ENCODE results near the gene ID2. TPM values are rescaled to one million over a fixed set of nuclear protein-coding genes. Genes with fewer than 3 reads are reported as not detected.

ID2 gene
- total and polyA plus RNA-seq, 4 donors, result 149 to 488 (median 245) TPM

DNA sequence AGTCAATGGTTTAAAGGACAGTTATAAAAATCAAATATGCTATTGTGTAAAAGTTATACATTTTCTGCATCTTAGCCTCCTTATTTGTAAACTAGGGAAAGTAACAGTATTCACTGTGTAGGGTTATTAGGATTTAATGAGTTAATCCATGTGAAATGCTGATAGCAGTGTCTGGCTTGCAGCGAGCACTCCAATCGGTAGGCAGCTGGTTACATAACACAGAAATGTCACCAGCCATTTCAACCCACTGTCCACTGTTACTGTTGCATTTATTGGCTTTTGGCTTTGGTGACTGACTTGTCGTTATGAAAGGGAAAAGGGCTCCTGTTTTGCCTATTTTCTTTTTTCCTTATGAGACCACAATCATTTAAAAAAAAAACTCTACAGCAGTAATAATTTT lies 38.9 kb downstream of the ID2 start:
- TF ChIP-seq GABPA (IDR thresholded peaks at IDR 0.05 in 1 of 2, conservative IDR thresholded peaks at IDR 0.05 in 1 of 2), result no peak
- no peak for TF ChIP-seq RXRA (IDR thresholded peaks at IDR 0.05)
- TF ChIP-seq EGR1 (IDR thresholded peaks at IDR 0.05; ENCODE audit: low read depth in 2 of 2), result no peak
- TF ChIP-seq, protein P1, sequence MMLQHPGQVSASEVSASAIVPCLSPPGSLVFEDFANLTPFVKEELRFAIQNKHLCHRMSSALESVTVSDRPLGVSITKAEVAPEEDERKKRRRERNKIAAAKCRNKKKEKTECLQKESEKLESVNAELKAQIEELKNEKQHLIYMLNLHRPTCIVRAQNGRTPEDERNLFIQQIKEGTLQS (IDR thresholded peaks at IDR 0.05), result no peak
- TF ChIP-seq, protein P2, sequence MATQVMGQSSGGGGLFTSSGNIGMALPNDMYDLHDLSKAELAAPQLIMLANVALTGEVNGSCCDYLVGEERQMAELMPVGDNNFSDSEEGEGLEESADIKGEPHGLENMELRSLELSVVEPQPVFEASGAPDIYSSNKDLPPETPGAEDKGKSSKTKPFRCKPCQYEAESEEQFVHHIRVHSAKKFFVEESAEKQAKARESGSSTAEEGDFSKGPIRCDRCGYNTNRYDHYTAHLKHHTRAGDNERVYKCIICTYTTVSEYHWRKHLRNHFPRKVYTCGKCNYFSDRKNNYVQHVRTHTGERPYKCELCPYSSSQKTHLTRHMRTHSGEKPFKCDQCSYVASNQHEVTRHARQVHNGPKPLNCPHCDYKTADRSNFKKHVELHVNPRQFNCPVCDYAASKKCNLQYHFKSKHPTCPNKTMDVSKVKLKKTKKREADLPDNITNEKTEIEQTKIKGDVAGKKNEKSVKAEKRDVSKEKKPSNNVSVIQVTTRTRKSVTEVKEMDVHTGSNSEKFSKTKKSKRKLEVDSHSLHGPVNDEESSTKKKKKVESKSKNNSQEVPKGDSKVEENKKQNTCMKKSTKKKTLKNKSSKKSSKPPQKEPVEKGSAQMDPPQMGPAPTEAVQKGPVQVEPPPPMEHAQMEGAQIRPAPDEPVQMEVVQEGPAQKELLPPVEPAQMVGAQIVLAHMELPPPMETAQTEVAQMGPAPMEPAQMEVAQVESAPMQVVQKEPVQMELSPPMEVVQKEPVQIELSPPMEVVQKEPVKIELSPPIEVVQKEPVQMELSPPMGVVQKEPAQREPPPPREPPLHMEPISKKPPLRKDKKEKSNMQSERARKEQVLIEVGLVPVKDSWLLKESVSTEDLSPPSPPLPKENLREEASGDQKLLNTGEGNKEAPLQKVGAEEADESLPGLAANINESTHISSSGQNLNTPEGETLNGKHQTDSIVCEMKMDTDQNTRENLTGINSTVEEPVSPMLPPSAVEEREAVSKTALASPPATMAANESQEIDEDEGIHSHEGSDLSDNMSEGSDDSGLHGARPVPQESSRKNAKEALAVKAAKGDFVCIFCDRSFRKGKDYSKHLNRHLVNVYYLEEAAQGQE (IDR thresholded peaks at IDR 0.05), result no peak
- TF ChIP-seq HNF4A (conservative IDR thresholded peaks at IDR 0.05), result no peak
- TF ChIP-seq YY1 (IDR thresholded peaks at IDR 0.05), result no peak
- TF ChIP-seq TAF1 (conservative IDR thresholded peaks at IDR 0.05), result no peak
- TF ChIP-seq JUND (IDR thresholded peaks at IDR 0.05), result no peak
- TF ChIP-seq, protein P3, sequence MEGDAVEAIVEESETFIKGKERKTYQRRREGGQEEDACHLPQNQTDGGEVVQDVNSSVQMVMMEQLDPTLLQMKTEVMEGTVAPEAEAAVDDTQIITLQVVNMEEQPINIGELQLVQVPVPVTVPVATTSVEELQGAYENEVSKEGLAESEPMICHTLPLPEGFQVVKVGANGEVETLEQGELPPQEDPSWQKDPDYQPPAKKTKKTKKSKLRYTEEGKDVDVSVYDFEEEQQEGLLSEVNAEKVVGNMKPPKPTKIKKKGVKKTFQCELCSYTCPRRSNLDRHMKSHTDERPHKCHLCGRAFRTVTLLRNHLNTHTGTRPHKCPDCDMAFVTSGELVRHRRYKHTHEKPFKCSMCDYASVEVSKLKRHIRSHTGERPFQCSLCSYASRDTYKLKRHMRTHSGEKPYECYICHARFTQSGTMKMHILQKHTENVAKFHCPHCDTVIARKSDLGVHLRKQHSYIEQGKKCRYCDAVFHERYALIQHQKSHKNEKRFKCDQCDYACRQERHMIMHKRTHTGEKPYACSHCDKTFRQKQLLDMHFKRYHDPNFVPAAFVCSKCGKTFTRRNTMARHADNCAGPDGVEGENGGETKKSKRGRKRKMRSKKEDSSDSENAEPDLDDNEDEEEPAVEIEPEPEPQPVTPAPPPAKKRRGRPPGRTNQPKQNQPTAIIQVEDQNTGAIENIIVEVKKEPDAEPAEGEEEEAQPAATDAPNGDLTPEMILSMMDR (IDR thresholded peaks at IDR 0.05; ENCODE audit: low read depth, low read length, missing input control), result no peak
- TF ChIP-seq, protein P4, sequence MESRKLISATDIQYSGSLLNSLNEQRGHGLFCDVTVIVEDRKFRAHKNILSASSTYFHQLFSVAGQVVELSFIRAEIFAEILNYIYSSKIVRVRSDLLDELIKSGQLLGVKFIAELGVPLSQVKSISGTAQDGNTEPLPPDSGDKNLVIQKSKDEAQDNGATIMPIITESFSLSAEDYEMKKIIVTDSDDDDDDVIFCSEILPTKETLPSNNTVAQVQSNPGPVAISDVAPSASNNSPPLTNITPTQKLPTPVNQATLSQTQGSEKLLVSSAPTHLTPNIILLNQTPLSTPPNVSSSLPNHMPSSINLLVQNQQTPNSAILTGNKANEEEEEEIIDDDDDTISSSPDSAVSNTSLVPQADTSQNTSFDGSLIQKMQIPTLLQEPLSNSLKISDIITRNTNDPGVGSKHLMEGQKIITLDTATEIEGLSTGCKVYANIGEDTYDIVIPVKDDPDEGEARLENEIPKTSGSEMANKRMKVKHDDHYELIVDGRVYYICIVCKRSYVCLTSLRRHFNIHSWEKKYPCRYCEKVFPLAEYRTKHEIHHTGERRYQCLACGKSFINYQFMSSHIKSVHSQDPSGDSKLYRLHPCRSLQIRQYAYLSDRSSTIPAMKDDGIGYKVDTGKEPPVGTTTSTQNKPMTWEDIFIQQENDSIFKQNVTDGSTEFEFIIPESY (IDR thresholded peaks at IDR 0.05), result no peak
- no peak for TF ChIP-seq NR2F2 (IDR thresholded peaks at IDR 0.05)
- no peak overlapping the region for H3K9ac ChIP-seq (ENCODE audit: low read depth in 1 of 2, low read length in 2 of 2)
- H3K27me3 ChIP-seq (ENCODE audit: control insufficient read depth in 4 of 4, insufficient read depth in 4 of 4, low read length in 3 of 4), result peaks cover 0 to 3% (median 0%) of the 10 kb centered on the region in 4 donors
- no peaks in the 10 kb centered on the region for H3K4me1 ChIP-seq (ENCODE audit: control insufficient read depth in 4 of 4, insufficient read depth in 4 of 4, low read length in 3 of 4)
- H3K36me3 ChIP-seq (ENCODE audit: control insufficient read depth in 4 of 4, insufficient read depth in 3 of 4, low read depth in 1 of 4, low read length in 3 of 4), result no peaks in the 10 kb centered on the region
- no peak for DNase-seq (ENCODE audit: low spot score)
- no peaks in the 10 kb centered on the region for H3K9me3 ChIP-seq (ENCODE audit: control insufficient read depth in 4 of 4, low read length in 3 of 4)
- WGBS, result 42% methylated on average over 3 of the region's 3 CpGs
- H3K4me3 ChIP-seq (ENCODE audit: low read depth in 1 of 3, low read length in 3 of 3), result no peak overlapping the region
- H3K27ac ChIP-seq (ENCODE audit: low read depth in 1 of 2, low read length in 2 of 2), result no peak overlapping the region

DNA sequence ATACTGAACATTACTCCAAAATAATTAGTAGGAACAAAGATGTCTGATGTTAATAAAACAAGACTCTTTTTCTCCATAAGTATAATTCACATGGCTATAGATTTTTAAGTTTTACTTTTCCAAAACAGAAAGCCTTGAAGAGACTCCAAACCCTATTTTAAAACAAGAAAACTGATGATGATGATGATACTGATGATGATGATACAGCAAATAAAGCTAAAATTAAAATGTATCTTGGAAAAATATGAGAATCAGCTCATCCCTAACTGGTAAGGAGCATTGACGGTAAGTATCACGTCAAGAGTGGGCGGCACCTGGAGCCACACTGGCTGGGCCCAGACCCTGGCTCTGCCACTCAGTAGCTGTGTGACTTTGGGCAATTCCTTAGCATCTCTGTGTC lies 39.6 kb downstream of the ID2 start:
- Histone ChIP-seq H3K4me3 (ENCODE audit: low read depth in 1 of 3, low read length in 3 of 3) (no peak overlapping the region), H3K4me1 (ENCODE audit: control insufficient read depth in 4 of 4, insufficient read depth in 4 of 4, low read length in 3 of 4) (no peaks in the 10 kb centered on the region), H3K27me3 (ENCODE audit: control insufficient read depth in 4 of 4, insufficient read depth in 4 of 4, low read length in 3 of 4) (peaks cover 0 to 3% (median 0%) of the 10 kb centered on the region in 4 donors), H3K9me3 (ENCODE audit: control insufficient read depth in 4 of 4, low read length in 3 of 4) (no peaks in the 10 kb centered on the region), H3K36me3 (ENCODE audit: control insufficient read depth in 4 of 4, insufficient read depth in 3 of 4, low read depth in 1 of 4, low read length in 3 of 4) (no peaks in the 10 kb centered on the region), H3K27ac (ENCODE audit: low read depth in 1 of 2, low read length in 2 of 2) (no peak overlapping the region), H3K9ac (ENCODE audit: low read depth in 1 of 2, low read length in 2 of 2) (no peak overlapping the region)
- no peak for DNase-seq (ENCODE audit: low spot score)
- no peak for TF ChIP-seq RAD21 (IDR thresholded peaks at IDR 0.05)
- TF ChIP-seq, protein P5, sequence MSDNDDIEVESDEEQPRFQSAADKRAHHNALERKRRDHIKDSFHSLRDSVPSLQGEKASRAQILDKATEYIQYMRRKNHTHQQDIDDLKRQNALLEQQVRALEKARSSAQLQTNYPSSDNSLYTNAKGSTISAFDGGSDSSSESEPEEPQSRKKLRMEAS (IDR thresholded peaks at IDR 0.05), result no peak
- no peak for TF ChIP-seq HNF4A (conservative IDR thresholded peaks at IDR 0.05)
- TF ChIP-seq FOXA2 (IDR thresholded peaks at IDR 0.05), result no peak
- no peak for TF ChIP-seq RXRA (IDR thresholded peaks at IDR 0.05)
- TF ChIP-seq NR2F2 (IDR thresholded peaks at IDR 0.05), result no peak
- TF ChIP-seq FOXA1 (IDR thresholded peaks at IDR 0.05), result no peak
- TF ChIP-seq YY1 (IDR thresholded peaks at IDR 0.05), result no peak
- TF ChIP-seq, protein P2 (IDR thresholded peaks at IDR 0.05), result no peak
- TF ChIP-seq EGR1 (IDR thresholded peaks at IDR 0.05; ENCODE audit: low read depth in 2 of 2), result no peak
- TF ChIP-seq, protein P3 (IDR thresholded peaks at IDR 0.05; ENCODE audit: low read depth, low read length, missing input control), result no peak
- TF ChIP-seq SP1 (IDR thresholded peaks at IDR 0.05), result no peak
- TF ChIP-seq, protein P1 (IDR thresholded peaks at IDR 0.05), result no peak
- TF ChIP-seq GABPA (IDR thresholded peaks at IDR 0.05 in 1 of 2, conservative IDR thresholded peaks at IDR 0.05 in 1 of 2), result no peak
- WGBS, result 95% methylated on average over 3 of the region's 3 CpGs
